Kidney capillary endothelial cell (primary cell): ENCODE results near the gene TPRA1.
A peak's percentile ranks its signal among the peaks of the same experiment; 100 is the strongest.

Experiments used
- DNase-seq: peaks from one replicate; pipeline ENCODE4 v3.0.0-alpha.2; 2018; ENCODE audit warnings: low spot score

TPRA1 gene

DNA sequence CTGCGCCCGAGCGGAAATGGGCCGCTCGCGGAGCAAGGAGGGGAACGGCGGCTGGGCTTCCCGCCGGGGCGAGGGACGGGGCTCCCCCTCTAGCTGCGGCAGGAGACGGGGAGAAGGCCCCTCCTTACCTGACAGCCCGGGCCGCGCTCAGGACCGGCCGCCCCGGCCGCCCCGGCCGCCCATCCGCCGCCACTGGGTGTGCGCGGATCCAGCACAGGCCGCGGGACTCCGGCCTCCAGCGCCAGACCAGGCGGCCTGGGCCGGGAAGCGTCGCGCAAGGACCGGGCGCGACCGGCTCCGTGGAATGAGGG is 296 bp downstream of the TPRA1 start:
- no peak for DNase-seq

DNA sequence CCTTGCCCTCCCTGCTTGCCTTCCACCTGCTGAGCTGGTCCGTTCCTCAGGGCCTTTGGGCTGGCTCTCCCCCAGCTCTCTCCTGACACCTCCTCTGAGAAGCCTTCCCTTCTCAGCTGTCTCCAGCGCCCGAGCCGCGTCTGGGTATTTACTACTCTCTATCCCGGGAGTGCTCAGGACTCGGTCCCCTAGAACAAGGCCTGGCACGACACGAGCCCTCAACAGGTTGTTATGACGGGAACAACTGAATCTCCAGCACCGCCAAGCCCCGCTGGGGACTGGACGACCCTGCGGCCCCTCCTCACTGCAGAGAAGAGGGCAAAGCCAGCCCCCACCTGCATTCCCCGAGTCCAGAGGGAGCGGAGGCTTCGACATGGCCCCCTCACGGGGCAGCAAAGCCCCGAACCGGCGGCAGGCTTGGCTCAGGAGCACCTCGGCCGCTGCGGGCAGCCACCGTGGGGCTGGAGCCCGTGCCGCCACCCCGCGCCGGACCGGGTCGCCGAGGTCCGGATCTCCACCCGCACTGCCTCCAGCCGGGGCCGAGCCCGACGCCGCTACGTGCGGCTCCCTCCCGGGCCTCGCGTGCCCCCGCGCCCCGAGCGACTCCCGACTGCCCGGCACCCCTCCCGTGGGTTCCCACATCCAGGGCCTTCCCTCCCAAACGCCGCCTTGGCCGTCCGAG is 792 bp downstream of the TPRA1 start:
- no peak for DNase-seq

DNA sequence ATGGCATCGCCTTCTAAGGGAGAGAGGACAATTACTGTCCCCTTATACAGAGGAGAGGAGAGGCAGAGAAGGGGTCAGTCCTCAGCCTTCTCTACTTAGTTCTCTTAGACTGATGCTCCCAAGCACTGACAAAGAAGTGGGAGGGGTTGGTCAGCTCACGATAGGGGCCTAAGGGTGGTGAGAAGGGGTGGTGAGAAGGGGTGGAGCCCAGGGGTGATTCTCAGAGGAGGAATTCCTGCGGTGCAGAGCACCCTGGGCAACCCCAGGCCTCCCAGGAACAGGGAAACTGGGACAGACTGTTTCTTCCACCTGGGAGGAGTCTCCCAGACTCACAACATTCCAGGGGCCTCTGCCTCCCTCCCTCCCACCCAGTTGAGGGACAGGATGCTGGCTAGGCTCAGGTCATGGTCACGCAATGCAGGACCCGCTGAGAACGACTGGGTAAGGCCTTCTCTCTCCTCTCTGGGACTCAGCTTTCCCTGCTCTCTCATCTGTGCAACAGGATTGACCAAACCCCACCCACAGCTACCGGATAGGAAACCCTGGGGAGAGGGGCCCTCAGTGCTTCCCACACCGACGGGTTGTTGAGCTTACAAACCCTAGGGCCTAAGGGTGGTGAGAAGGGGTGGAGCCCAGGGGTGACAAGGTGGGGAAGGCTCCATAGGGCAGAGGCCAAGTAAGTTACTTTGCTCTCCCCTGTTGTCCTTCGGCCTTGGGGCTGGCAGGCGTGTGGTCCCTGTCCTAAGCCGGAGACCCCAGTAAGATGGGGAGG is 1.5 kb downstream of the TPRA1 start:
- no peak for DNase-seq

DNA sequence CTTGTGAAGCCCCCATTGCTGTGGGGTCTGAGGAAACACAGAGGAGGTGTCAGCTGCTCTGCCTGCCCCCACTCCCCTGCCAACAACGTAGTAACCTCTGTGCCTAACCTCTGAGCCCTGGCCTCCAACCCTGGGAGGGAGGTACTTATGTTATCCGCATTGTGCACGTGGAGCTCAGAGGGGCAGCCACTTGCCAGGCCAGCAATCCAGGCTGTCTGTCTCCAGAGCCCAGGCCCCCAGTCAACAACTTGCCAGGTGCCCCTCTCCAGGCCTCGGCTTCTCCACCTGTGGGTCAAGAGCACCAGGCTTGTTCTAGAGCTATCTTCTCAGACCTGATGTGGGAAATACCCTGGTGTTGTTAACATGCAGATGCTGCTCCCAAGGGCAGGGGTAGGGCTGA is 2.7 kb downstream of the TPRA1 start:
- DNase-seq, result no peak

DNA sequence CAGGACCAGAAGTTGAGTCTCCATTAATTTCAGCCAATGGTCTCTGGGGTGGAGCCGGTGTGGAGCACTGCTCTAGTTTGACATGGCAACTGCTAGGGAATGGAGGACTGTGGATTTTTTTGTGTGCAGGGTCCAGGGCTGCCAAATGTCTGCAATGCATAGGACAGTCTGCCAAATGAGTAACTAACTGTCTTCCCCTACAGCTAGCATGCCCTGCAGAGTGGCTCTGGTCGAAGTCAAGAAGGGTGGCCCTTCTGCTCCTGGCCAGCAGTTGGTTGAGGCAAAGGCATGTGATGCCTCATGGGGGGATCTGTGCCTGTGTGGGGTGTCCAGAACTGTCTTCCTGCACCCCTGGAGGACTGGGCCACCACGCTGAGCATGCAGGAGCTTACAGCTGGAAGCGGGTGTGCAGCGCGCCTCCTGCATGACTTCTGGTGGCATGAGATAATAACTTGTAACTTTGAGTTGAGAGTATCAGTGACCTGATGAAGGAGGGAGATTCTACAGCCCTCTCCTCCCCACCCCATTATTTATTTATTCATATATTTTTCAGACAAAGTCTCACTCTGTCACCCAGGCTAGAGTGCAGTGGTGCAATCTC is 4.6 kb downstream of the TPRA1 start:
- DNase-seq, result no peak

DNA sequence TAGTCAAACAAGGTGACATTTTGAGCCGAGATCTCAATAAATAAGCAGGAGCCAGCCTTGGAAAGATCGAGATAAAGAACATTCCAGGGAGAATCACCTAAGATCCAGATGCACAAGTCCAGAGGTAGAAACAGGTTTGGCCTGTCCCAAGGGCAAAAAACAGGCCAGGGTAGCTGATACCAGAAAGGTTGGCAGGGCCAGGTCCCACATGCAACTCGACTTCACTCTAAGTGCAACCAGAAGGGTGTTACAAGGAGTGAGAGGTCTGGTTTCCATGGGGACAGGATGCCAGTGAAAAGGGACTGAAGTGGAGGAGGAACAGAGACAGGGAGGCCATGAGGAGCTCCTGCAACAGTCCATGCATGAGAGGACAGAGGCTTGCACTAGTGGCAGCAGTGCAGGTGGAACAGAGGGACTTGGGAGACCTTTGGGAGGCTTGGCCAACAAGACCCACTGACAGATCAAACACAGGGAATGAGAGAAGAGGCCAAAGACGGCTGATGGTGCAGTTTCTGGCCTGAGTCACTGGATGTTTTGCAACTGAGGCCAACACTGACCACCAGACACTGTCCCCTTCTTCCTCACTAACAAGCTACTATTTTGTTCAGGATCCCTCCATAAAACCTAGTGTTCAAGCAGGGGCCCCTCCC is 5.2 kb downstream of the TPRA1 start:
- DNase-seq, result no peak

DNA sequence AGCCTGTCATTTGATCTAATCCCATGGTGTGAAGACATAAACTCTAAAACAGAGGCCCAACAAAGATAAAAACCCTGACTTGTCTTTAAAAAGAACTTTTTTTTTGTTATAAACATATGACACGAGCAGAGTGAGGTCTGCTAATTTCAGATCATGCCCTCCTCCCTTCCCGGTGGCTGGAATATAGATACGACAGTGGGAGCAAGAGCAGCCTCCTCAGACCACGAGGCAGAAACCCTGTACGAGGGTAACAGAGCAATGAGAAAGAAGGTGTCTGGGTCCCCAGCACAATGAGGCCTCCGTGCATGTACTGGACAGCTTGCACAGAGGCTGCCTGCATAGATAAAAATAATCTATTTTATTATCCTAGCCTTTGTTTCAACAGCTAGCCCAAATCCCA is 5.8 kb downstream of the TPRA1 start:
- no peak for DNase-seq

DNA sequence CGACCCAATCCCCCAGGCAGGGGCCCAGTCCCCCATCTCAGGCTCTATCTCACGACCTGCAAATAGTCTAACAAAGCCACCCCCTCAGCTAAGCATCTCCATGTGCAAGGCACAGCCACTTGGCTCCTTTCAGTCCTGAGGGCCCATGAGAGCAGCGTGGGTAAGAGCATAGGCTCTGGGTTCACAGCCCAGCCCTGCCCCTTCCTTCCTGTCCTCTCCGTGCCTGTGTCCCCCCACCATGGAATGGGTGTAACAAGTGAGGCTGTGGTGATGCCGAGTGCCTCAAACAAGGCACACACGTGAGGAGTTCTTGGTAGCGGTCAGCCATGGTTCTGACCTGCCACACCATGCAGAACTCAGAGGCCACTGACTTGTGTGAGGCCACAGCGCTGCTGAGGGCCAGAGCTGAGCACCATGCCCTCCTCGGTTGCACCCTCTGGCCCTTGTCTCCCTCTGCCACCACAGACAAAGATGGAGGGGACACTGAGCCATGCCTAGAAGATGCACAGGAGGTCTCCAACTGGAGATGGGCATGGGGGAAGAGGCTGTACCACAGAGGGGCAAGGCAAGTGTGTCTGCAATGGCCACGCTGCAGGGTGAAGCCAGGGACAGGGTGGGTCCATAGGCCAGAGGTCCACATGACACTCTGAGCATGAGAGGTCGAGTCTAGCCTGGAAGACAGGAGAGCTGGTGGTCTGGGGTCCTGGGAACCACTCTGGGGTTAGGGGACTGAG is 10.0 kb downstream of the TPRA1 start:
- no peak for DNase-seq

DNA sequence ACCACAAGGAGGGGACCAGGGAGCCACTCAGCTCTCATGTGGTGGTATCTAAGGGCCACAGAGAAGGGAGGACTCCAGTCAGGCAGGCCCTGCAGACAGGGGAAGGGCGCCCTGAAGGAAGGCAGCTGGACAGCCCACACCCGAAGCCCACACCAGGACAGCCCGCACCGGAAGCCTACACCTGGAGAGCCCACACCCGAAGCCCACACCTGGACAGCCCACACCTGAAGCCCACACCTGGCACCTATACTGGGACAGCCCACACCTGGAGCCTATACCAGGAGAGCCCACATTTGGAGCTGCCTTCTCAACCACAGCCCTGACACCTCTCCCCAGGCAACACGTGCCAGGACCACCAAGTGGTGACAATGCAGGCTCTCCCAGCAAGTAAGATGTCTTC is 11.7 kb downstream of the TPRA1 start:
- no peak for DNase-seq

DNA sequence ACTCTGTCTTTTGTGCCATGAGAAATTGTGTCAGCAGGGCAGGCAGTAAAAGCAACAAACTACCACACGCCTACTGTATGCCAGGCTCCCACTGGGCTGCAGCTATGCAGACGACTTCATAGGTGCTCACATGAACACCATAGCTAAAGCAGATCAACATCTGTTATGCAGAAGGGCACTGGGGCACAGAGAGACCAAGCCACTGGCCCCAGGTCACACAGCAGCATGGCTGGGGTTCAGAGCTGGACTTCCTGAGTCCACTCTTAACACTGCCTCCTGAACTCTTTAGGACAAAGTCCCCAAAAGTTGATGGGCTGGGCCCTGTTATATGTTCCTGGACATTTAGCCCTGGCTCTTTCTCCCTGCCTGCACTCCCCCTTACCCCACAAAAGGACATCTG is 12.4 kb downstream of the TPRA1 start:
- DNase-seq, result no peak

DNA sequence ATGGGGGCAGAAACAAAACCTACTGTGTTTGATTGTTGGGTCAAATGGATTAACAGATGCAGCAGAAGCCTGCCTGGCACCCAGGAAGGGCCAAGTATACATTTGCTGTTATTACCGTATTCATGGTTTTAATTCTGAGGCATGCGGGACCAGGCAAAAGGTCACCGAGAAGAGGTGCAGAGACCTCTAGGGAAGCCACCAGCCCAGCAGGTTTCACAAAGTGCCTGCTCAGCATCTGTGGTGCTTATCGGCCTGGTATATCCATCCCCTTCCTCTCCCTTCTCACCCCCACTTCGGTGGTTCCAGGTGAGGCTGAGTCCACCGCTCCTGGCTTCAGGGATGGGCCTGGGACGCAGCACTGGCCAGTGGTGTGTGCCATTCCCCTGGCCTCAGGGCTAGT is 13.1 kb downstream of the TPRA1 start:
- DNase-seq, result no peak

DNA sequence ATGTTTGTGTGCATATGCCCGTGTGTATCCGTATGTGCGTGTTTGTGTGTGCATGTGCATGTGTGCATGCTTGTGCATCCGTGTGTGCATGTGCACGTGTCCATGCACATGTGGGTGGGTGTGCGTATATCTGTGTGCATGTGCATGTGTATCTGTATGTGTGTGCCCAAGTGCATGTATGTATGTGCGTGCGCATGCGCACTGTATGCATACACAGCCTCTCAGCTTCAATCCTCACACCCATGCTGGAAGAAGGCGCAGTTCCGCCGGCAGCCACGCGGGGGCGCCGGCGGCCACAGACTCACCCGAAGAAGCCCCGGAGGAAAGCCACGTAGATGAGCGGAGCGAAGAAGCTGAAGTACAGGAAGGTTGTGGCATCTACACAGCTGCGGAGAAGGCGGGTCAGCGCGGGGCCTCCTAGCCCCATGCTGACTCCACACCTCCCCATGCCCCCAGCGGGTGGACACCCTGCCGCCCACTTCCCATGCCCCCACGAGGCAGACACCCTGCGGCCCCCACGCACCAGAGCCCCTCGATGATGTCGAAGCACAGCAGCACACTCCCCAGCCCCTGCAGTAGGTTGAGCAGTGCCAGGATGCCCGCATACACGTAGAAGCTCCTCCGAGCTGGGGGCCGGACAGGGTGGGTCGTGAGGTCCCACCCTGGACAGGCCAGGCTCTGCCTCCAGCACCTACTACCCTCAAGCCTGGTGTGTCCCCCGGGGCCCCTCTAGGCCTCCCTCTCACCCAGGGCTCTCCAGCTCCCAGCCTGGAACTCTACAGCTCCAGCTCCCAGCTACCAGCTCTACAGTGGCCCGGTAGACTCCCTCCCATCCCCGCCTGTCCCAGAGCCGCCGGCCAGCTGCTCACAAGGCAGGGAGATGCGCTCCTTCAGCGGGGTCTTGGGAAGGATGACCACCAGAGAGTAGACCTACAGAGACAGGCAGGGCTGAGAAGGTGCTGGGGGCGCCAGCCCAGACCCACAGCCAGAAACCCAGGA is 15.4 kb downstream of the TPRA1 start:
- DNase-seq, result peak; percentile 86

DNA sequence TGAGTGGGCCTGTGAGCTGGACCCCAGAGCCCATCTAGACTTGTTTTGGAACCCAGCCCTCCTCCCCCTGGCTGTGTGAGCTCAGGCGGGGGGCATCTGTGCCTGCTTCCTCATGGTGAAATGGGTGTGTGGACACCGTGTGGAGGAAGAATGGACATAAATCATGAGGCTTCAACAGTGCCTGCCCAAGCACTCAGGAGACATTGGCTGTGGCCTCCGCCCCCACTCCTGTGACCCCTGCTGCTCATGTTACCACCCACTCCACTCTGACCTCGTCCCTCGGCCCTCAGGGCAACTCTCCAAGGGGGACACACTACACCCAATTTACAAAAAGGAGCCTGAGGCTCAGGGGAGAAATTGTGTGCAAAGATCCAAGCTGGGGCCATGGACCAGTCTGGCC is 16.6 kb downstream of the TPRA1 start:
- DNase-seq, result no peak

DNA sequence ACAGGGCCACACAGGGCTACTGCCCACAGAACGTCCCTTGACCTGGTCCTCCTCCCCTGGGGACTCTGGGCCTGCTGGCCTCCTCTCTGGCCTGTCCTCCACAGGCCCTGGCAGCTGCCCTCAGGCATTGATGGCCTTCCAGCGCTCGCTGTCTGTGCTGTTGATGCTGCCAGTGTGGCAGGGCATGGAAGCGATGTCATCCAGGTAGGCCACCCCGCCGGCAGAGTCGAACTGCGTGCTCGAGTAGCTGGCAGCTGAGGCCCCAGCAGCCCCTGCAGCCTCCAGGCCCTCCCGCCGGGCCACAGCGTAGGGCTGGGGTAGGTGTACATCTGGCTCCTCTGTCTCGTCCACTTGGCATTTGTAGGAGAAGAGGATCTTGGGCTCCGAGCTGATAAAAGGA is 17.1 kb downstream of the TPRA1 start:
- no peak for DNase-seq

DNA sequence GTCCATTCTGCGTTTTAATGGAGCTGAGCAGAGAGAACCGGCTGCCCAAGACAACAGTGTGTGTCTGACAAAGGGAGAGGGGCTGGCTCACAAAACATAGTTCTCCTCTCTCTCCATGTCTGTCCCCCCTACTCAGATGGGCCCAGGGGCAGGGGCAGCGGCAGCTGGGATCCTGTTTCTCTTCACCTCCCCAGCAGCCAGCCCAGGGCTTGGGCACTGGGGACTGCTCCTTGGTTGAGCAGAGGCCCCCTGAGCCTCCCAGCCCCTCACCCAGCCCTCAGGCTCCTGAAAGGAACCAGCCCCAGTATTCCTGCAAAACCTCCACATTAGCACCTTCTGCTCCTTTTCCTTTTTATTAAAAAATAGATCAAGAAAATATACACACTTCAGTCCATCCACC is 17.8 kb downstream of the TPRA1 start:
- DNase-seq, result no peak

DNA sequence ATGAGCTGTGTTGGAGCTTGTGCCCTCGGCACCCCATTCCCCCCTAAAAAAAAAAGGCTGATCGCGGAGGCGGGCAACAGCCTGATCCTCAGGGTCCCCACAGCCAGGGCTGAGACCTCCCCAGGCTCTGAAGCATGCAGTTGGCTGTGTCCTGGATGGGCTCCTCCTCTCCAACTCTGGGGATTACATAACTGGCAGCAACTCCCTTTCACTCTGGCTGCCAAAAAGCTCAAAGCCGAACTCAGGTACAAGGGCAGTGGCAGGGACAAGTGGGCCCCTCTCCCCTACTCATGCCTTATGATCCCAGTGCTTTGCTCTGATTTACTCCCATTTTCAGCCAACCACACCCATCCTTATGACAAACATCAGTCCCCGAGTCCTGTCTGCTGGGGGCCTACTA is 18.3 kb downstream of the TPRA1 start:
- DNase-seq, result no peak

DNA sequence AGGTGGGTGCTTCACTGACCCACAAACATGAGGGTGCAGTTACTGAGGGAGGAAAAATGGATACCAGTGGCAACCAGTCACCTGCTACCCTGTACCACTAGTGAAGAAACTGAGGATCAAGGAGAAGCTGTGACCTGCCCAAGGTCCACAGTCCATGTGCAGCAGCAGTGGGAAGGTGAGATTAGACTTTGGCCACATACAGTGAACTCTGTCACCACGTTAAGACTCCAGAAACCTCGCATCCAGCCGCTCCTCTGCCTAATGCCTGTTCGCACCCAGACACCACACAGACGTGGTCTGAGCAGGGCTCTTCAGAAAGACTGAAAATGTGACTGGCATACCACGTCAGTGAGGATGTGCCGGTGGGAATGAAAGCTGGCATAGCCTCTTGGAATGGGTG is 20.0 kb downstream of the TPRA1 start:
- no peak for DNase-seq

DNA sequence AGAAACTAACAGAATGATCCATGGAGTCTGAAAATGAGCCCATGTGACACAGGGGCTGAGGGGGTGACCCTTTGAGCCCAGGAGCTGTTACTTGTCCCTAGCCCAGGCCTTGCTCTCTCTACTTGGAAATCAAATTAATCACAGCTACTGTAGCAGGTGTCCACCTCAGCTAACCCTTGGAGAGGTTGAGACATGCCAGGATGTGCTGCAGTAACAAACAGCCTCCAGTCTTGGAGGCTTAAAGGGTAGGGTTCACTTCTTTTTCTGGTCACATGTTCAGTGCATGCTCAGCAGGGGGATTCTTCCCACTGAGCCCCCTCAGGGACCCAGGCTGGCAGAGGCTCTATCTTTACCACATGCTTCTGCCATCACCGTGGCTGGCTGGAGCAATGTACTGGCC is 21.4 kb downstream of the TPRA1 start:
- DNase-seq, result no peak

DNA sequence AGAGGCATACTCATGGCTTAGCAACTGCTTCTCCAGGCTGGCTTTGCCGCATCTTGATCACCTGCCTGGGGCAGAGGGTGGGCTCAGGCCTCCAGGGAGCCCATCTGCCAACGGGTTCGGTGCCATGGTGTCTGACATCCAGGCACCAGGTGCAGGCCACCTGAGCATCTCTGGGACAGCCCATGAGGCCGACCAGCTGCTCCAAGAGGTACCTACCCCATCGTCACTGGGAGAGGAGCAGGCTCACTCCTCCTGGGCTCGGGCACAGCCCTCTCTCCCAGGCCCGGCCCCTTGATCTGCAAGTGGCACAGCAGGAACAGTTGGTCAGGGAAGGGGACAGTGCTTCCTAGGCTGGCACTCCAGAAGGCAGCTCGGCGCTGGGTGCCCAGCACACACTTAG is 21.9 kb downstream of the TPRA1 start:
- no peak for DNase-seq

DNA sequence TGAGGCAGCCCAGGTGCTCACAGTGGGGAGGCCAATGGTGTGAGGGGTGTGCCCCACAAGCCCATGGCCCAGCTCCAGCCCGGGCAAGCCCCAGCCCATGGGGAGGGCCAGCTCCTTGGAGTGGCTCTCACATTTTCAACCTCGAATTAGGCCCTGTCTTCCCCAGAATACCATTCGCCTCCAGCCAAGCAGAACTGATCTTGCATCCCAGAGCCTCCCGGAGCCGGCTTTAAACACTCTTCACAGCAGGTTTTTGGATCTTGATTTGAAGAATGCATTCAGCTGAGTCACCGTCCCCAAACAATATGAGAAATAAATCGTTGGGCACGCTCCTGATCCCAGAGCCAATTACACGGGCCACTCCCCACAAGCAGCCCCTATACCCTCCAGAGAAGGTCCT is 23.7 kb downstream of the TPRA1 start:
- DNase-seq, result no peak

DNA sequence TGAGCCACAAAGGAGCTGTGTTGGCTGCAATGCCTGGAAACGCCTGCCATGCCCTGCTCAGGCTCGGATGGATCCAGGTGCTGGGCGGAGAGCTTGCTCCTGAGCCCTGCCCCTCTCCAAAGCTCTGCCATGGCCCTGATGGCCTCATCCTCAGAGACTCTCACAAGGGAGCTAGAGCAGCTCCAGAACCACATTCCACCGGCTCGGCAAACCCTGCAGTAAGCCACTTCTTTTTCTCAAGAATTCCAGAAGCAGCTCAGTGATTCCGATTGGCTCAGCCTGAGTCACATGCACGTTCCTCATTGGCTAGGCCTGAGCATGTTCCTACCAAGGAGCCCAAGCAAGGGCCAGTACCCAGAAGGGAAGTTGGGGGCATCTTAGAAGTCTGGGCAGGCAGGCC is 24.8 kb downstream of the TPRA1 start:
- no peak for DNase-seq
